ENCODE measurements around the gene CCDC154.
"Not testable (repeated sequence)": the region's sequence is repeated elsewhere in the genome, so short reads cannot be mapped to it uniquely, and the experiment has no call there.

CCDC154 gene

GRCh38 chr16:1443980-1444729, at the start of gene CCDC154:
Gene CCDC154, minus strand, starts transcription at chr16:1444556. Its CDS starts 234 bp downstream, at chr16:1444322.
- DNase-seq, result no peak

GRCh38 chr16:1493746-1494094, 49.4 kb upstream of the CCDC154 start:
- DNase-seq, result peak; percentile 9 to 18

- DNase-seq, result peak; percentile 86
Observed at GRCh38 chr16:1492923-1493745, 48.8 kb upstream of the CCDC154 start, which contains the start of gene TELO2. Gene TELO2, plus strand, starts transcription at chr16:1493360. Its CDS starts 922 bp downstream, at chr16:1494282.

GRCh38 chr16:1492082-1492922, 47.9 kb upstream of the CCDC154 start:
- peak in 1 of 2 donors; percentile 10 for DNase-seq

- DNase-seq, result no peak
Observed at GRCh38 chr16:1491327-1491726, 47.0 kb upstream of the CCDC154 start.

- DNase-seq, result no peak
Observed at GRCh38 chr16:1489077-1489476, 44.7 kb upstream of the CCDC154 start.

GRCh38 chr16:1488619-1489018, 44.3 kb upstream of the CCDC154 start, which contains the start of gene PTX4:
Gene PTX4, minus strand, starts transcription at chr16:1488944. Its CDS starts 35 bp downstream, at chr16:1488909.
- DNase-seq, result no peak

GRCh38 chr16:1488054-1488601, 43.8 kb upstream of the CCDC154 start:
- no peak for DNase-seq

- DNase-seq, result no peak
Observed at GRCh38 chr16:1487395-1488053, 43.2 kb upstream of the CCDC154 start.

GRCh38 chr16:1486551-1487390, 42.4 kb upstream of the CCDC154 start:
- no peak for DNase-seq

GRCh38 chr16:1485847-1486496, 41.6 kb upstream of the CCDC154 start:
- no peak for DNase-seq

- DNase-seq, result no peak
Observed at GRCh38 chr16:1481906-1482835, 37.8 kb upstream of the CCDC154 start.

- not testable (repeated sequence) for DNase-seq
Observed at GRCh38 chr16:1478937-1479336, 34.6 kb upstream of the CCDC154 start.

- DNase-seq, result no peak
Observed at GRCh38 chr16:1477033-1477432, 32.7 kb upstream of the CCDC154 start.

- no peak for DNase-seq
Observed at GRCh38 chr16:1475552-1476114, 31.3 kb upstream of the CCDC154 start.

- DNase-seq, result peak; percentile 82 to 86
Observed at GRCh38 chr16:1474796-1475551, 30.6 kb upstream of the CCDC154 start, which contains the start of gene CLCN7. Gene CLCN7, minus strand, starts transcription at chr16:1475028. Its CDS starts 54 bp downstream, at chr16:1474974.

- no peak for DNase-seq
Observed at GRCh38 chr16:1474082-1474795, 29.9 kb upstream of the CCDC154 start.

All from activated CD4-positive, alpha-beta T cell treated with anti-CD3 and anti-CD28 coated beads for 4 hours (primary cell).